BJ (cell line): ENCODE measurements around the gene FABP6. TPM values are rescaled to one million over a fixed set of nuclear protein-coding genes. Genes with fewer than 3 reads are reported as not detected.

ENCODE experiments used
- CTCF ChIA-PET: fragments of 350-600 bp; formaldehyde crosslinking; extraction: SDS; loops from one replicate; lab custom pipeline; 2021; ENCODE audit warnings: antibody characterized with exemption, inconsistent platforms; lab: Yijun Ruan, JAX
- POLR2A ChIA-PET: fragments of 300-600 bp; sonication (Branson Sonifier 250); formaldehyde crosslinking; extraction: SDS; loops from one replicate; lab custom pipeline; 2021; ENCODE audit warnings: antibody characterized with exemption; lab: Charles Lee
- DNase-seq: peaks from one replicate; pipeline ENCODE4 v3.0.0-alpha.2; 2011; ENCODE audit warnings: low read depth
- H3K27me3 ChIP-seq: 2 replicates; pipeline ENCODE4 v1.6.0; 2011; ENCODE audit warnings: low read length; ENCODE audit not compliant: control insufficient read depth, insufficient read depth
- H3K36me3 ChIP-seq: 2 replicates; pipeline ENCODE4 v1.5.1; 2011; ENCODE audit warnings: low read length; ENCODE audit not compliant: control insufficient read depth, insufficient read depth
- H3K4me3 ChIP-seq: 2 replicates; pipeline ENCODE4 v1.5.1; 2011; ENCODE audit warnings: low read depth, mild to moderate bottlenecking, control low read depth, low read length
- polyA minus RNA-seq: library from RNA; depleted of rRNA, polyadenylated mRNA; stranded (reverse); fragments of >200 nt; gene quantifications from 2 replicates; pipeline ENCODE4 v1.2.3, GENCODE V29; 2011; rRNA and poly(A)+ RNA removed
- polyA plus RNA-seq: library from polyadenylated mRNA; depleted of rRNA; stranded (reverse); fragments of >200 nt; gene quantifications from 2 replicates; pipeline ENCODE4 v1.2.3, GENCODE V29; 2011; rRNA removed
- TF ChIP-seq, protein P1 (sequence below): IDR thresholded peaks from 2 replicates; pipeline ENCODE4 v1.5.1; 2011; ENCODE audit warnings: low read depth, mild to moderate bottlenecking, control low read depth, inconsistent platforms, low read length, moderate library complexity; ENCODE audit not compliant: insufficient read depth

The FABP6 gene, protein sequence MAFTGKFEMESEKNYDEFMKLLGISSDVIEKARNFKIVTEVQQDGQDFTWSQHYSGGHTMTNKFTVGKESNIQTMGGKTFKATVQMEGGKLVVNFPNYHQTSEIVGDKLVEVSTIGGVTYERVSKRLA
- polyA plus RNA-seq (not detected in 2 replicates), polyA minus RNA-seq (not detected in 2 replicates)

DNA sequence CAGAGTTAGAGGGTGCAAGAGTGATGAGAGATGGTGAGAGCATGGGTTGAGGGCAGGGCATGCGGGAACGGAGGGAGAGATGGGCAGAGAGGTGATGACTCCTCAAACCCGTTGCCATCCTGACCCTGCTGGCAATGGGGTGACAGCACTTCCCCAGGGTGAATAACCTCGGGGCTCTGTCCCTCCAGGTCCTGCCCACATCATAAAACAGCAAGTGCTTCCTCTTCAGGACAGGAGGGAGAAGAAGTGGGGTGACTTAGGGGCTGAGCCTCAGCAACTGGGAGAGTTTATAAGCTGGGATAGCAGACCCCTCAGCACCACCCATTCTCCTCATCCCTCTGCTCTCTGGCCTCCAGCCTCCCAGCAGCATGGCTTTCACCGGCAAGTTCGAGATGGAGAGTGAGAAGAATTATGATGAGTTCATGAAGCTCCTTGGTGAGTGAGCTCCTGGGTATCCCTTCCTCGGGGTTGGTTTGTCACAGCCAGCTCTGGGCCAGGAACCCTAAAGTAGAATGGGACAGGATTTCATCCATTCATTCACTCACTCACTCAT lies at the start of gene FABP6:
FABP6 (plus strand) TSS at position 317 of the 553 bp plus-strand sequence; CDS start at position 369, 52 bp downstream.
- no peaks in the 10 kb centered on the region for H3K27me3 ChIP-seq
- CTCF ChIA-PET: no interaction called here
- no peaks in the 10 kb centered on the region for H3K36me3 ChIP-seq
- POLR2A ChIA-PET: interaction anchor here (0.5 kb wide), 1 partner anchor 11 kb away, joined by 3 read pairs; no protein-coding TSS in a partner anchor
- H3K4me3 ChIP-seq: no peak within 1 kb of the TSS
- no peak for DNase-seq
- TF ChIP-seq, protein P1, sequence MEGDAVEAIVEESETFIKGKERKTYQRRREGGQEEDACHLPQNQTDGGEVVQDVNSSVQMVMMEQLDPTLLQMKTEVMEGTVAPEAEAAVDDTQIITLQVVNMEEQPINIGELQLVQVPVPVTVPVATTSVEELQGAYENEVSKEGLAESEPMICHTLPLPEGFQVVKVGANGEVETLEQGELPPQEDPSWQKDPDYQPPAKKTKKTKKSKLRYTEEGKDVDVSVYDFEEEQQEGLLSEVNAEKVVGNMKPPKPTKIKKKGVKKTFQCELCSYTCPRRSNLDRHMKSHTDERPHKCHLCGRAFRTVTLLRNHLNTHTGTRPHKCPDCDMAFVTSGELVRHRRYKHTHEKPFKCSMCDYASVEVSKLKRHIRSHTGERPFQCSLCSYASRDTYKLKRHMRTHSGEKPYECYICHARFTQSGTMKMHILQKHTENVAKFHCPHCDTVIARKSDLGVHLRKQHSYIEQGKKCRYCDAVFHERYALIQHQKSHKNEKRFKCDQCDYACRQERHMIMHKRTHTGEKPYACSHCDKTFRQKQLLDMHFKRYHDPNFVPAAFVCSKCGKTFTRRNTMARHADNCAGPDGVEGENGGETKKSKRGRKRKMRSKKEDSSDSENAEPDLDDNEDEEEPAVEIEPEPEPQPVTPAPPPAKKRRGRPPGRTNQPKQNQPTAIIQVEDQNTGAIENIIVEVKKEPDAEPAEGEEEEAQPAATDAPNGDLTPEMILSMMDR: no peak

DNA sequence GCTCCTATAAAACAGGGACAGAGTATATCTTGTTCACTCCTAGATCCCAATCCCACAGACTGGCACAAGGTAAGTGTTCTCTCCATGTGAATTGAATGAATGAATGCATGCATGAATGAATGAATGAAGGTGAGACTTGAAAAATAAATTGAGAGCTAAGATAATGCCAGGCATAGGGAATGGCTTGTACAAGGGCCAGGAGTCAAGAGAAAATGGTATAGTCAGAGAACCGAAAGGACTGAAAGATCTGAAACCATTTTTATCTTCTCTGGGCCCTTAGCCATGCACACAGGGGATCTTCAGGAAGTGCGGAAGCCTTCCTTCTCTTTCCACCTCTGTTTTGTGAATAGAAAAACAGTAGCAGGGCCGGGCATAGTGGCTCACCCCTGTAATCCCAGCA lies 48.4 kb upstream of the FABP6 start:
- CTCF ChIA-PET: interaction anchor here (1.9 to 2.2 kb wide), 2 partner anchors 7 to 17 kb away, joined by 5 read pairs; no protein-coding TSS in a partner anchor

DNA sequence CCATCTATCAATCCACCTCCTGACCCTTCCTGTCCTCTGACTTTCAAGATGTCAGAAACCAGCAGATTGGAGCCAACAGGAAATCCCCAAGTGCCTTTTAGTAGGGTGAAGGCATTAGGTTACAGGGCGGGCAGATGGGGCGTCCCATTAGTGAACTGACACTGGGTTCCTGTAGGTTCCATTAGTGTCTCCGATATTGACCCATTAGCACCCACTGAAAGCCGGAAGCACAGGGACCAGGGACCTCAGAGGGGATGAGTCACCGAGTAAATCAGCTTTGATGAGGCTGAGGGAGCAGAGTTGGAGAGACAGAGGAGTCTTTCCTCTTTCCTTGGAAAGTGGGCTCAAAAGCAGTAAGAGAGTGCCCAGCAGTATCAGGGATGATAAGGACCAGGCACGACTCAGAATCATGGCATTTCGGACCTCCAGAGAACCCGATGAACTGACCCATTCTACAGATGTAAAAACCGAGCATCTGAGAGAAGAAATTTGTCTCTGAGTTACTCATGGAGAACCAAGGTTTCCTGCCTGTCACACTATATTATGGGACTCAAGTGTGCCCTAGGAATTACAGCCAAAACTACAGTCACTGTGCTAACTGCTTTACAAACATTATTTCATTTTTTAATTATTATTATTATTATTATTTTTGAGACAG lies 47.2 kb upstream of the FABP6 start:
- no peaks in the 10 kb centered on the region for H3K27me3 ChIP-seq
- POLR2A ChIA-PET: no interaction called here
- no peak for DNase-seq
- TF ChIP-seq, protein P1: no peak
- H3K4me3 ChIP-seq: no peak overlapping the region
- CTCF ChIA-PET: interaction anchor here (0.9 to 1.9 kb wide), 2 partner anchors 12 to 16 kb away, joined by 4 to 5 read pairs; no protein-coding TSS in a partner anchor
- H3K36me3 ChIP-seq: no peaks in the 10 kb centered on the region

More for the DNA sequence above, 48.4 kb upstream of the FABP6 start:
- Histone ChIP-seq H3K36me3 (no peaks in the 10 kb centered on the region), H3K27me3 (no peaks in the 10 kb centered on the region), H3K4me3 (no peak overlapping the region)
- DNase-seq: no peak
- TF ChIP-seq, protein P1: no peak
- POLR2A ChIA-PET: no interaction called here

DNA sequence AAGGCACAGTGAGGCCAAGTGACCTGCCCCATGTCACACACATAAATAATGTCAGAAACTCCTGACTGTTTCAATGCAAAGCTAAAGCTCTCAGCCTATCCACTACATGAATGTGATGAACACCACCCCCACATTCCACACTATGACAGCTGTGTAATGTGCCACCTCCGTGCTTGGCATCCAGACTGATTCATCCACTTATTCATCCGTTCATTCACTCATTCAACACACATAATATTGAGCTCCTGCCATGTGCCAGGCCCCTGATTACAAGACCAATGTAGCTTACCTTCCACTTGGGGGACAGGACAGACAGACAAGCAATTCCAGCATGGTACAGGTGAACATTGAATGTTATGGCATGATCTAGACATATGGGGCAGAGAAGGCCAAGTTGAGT lies 46.2 kb upstream of the FABP6 start:
- no peak overlapping the region for H3K4me3 ChIP-seq
- no peaks in the 10 kb centered on the region for H3K36me3 ChIP-seq
- DNase-seq: no peak
- ChIA-PET POLR2A (no interaction called here), CTCF (interaction anchor here (1.7 kb wide), 1 partner anchor 162 kb away, joined by 4 read pairs; no protein-coding TSS in a partner anchor)
- TF ChIP-seq, protein P1: no peak
- no peaks in the 10 kb centered on the region for H3K27me3 ChIP-seq

DNA sequence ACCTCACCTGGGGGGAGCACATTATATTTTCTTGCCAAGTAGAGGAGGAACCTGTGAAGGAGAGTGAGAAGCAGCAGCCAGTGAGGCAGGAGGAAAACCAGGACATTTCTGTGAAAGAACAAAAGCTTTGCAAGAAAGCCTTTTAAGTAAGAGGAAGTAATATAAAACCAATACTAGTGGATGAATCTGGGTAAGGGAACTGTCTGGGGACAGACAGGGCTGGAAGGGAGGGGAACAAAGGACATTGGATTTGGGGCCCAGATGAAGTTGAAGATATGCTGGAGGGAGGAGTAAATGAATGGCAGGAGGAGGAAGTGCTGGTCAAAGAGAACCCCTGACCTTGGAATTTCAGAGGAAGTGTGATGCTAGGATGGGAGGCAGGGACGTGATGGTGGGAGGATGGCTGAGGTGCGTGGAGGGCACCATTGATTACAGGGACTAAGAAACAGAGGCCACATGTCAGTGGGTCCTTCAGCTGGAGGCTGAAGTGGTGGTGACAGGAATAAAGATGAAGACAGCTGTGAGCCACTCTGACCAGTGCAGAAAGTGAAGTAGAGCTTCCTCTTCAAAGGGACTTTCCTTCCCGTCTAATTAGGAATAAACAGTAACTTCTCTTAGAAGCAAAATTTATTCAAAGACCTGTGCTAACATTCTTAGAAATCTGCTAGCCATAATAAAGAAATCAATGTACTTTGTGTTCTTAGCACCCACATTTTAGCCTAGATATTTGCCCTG lies 43.5 kb upstream of the FABP6 start:
- TF ChIP-seq, protein P1: no peak
- ChIA-PET CTCF (no interaction called here), POLR2A (no interaction called here)

More for the DNA sequence above, 43.5 kb upstream of the FABP6 start:
- Histone ChIP-seq H3K27me3 (no peaks in the 10 kb centered on the region), H3K4me3 (no peak overlapping the region), H3K36me3 (no peaks in the 10 kb centered on the region)
- DNase-seq: no peak
